HG03097 (cell line): ENCODE measurements around the gene SLC25A41.

ENCODE experiments used
- ATAC-seq: cut with Tn5 transposase; IDR thresholded peaks from one replicate; pipeline ENCODE4 v1.9.1; 2021; ENCODE audit not compliant: unreplicated experiment, low FRiP score

Gene SLC25A41

DNA sequence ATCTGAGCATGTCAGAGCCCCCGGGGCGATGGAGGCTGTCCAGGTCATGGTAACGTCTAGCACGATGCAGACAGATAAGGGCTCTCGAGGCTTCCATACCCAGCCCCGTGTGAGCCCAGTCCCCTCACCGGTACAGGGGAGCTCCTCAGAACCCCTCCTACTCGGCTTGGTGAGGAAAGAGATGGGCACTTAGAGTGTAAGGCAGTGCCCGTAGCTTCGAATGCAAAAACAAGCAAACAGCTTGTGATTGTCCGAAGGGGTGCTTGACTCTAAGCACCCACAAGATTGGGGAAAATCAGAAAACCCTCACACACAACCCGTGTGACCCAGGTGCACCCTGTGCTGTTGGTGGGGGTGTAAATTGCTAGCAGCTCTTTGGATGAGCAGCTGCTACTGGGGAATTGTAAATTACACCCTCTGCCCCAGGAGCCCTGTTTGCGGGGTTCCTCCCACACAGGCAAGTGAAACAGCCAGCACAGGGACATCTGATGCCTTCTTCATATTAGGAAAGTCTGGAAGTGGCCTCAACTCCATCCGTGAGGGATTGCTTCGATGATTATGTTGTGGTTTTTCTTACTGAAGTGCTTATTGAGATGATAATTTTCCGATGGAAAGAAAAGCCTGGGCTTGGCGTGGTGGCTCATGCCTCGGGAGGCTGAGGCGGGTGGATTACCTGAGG is 56.9 kb downstream of the SLC25A41 start:
- ATAC-seq = no peak
